Measurements from ENCODE around the gene BSN.

Gene BSN

GRCh38 chr3:49617390-49618013 is 63.2 kb downstream of the BSN start:
- Histone ChIP-seq H3K4me1 (ENCODE audit: insufficient read depth, low read length) (no peaks in the 10 kb centered on the region), H3K4me3 (ENCODE audit: low read depth in 1 of 2, low read length in 2 of 2) (no peak overlapping the region), H3K9me3 (ENCODE audit: insufficient read depth, low read length, severe bottlenecking) (no peaks in the 10 kb centered on the region), H3K36me3 (ENCODE audit: insufficient read depth, low read length) (no peaks in the 10 kb centered on the region), H4K20me1 (ENCODE audit: insufficient read depth, low read length) (peaks cover 3% of the 10 kb centered on the region; the same call in 1 of the 2 replicates), H3K27me3 (ENCODE audit: insufficient read depth, low read length, poor library complexity) (no peaks in the 10 kb centered on the region), H3K27ac (ENCODE audit: low read length) (no peak overlapping the region), H3K79me2 (ENCODE audit: insufficient read depth, low read length) (no peaks in the 10 kb centered on the region), H3K4me2 (ENCODE audit: insufficient read depth, low read length) (no peak overlapping the region), H3K9ac (ENCODE audit: low read depth, low read length) (no peak overlapping the region), H2AFZ (ENCODE audit: low read depth, low read length) (no peak overlapping the region)
- no peak for DNase-seq
- TF ChIP-seq EZH2 (IDR thresholded peaks at IDR 0.05; ENCODE audit: borderline replicate concordance, low read depth, low read length, severe bottlenecking) (no peak), CTCF (IDR thresholded peaks at IDR 0.05; ENCODE audit: borderline replicate concordance, extremely low read depth, low read length, poor library complexity, severe bottlenecking) (no peak)
- ATAC-seq (ENCODE audit: insufficient read depth, low read depth), result no peak

- Histone ChIP-seq H3K36me3 (ENCODE audit: insufficient read depth, low read length) (no peaks in the 10 kb centered on the region), H2AFZ (ENCODE audit: low read depth, low read length) (no peak overlapping the region), H3K9ac (ENCODE audit: low read depth, low read length) (no peak overlapping the region), H3K4me1 (ENCODE audit: insufficient read depth, low read length) (no peaks in the 10 kb centered on the region), H3K4me2 (ENCODE audit: insufficient read depth, low read length) (no peak overlapping the region), H3K79me2 (ENCODE audit: insufficient read depth, low read length) (no peaks in the 10 kb centered on the region), H4K20me1 (ENCODE audit: insufficient read depth, low read length) (peaks cover 3% of the 10 kb centered on the region; the same call in 1 of the 2 replicates), H3K9me3 (ENCODE audit: insufficient read depth, low read length, severe bottlenecking) (no peaks in the 10 kb centered on the region), H3K4me3 (ENCODE audit: low read depth in 1 of 2, low read length in 2 of 2) (no peak overlapping the region), H3K27ac (ENCODE audit: low read length) (no peak overlapping the region), H3K27me3 (ENCODE audit: insufficient read depth, low read length, poor library complexity) (no peaks in the 10 kb centered on the region)
- no peak for DNase-seq
- TF ChIP-seq EZH2 (IDR thresholded peaks at IDR 0.05; ENCODE audit: borderline replicate concordance, low read depth, low read length, severe bottlenecking), result no peak
- TF ChIP-seq CTCF (IDR thresholded peaks at IDR 0.05; ENCODE audit: borderline replicate concordance, extremely low read depth, low read length, poor library complexity, severe bottlenecking), result no peak
- no peak for ATAC-seq (ENCODE audit: insufficient read depth, low read depth)
Observed at GRCh38 chr3:49618412-49618811, 64.1 kb downstream of the BSN start.

- Histone ChIP-seq H3K4me3 (ENCODE audit: low read depth in 1 of 2, low read length in 2 of 2) (no peak overlapping the region), H3K36me3 (ENCODE audit: insufficient read depth, low read length) (no peaks in the 10 kb centered on the region), H4K20me1 (ENCODE audit: insufficient read depth, low read length) (peaks cover 3% of the 10 kb centered on the region; the same call in 1 of the 2 replicates), H2AFZ (ENCODE audit: low read depth, low read length) (no peak overlapping the region), H3K4me1 (ENCODE audit: insufficient read depth, low read length) (no peaks in the 10 kb centered on the region), H3K4me2 (ENCODE audit: insufficient read depth, low read length) (no peak overlapping the region), H3K27ac (ENCODE audit: low read length) (no peak overlapping the region), H3K9ac (ENCODE audit: low read depth, low read length) (no peak overlapping the region), H3K79me2 (ENCODE audit: insufficient read depth, low read length) (no peaks in the 10 kb centered on the region), H3K9me3 (ENCODE audit: insufficient read depth, low read length, severe bottlenecking) (no peaks in the 10 kb centered on the region), H3K27me3 (ENCODE audit: insufficient read depth, low read length, poor library complexity) (no peaks in the 10 kb centered on the region)
- ATAC-seq (ENCODE audit: insufficient read depth, low read depth), result no peak
- no peak for DNase-seq
- TF ChIP-seq EZH2 (IDR thresholded peaks at IDR 0.05; ENCODE audit: borderline replicate concordance, low read depth, low read length, severe bottlenecking) (no peak), CTCF (IDR thresholded peaks at IDR 0.05; ENCODE audit: borderline replicate concordance, extremely low read depth, low read length, poor library complexity, severe bottlenecking) (no peak)
Observed at GRCh38 chr3:49619649-49620048, 65.4 kb downstream of the BSN start.

Measured in DND-41 (cell line).